Tibial nerve (tissue), 4 donors: Measurements from ENCODE around the gene TLR9. TPM values are rescaled to one million over a fixed set of nuclear protein-coding genes. Genes with fewer than 3 reads are reported as not detected.
"Not testable (repeated sequence)": the region's sequence is repeated elsewhere in the genome, so short reads cannot be mapped to it uniquely, and the experiment has no call there.

ENCODE experiments used
- DNase-seq, 2 donors: peaks; one replicate each; pipeline ENCODE4 v3.0.0-alpha.2; 2019; ENCODE audit warnings: low spot score in 2 of 2
- H3K27ac ChIP-seq, 4 donors: fragments of 200-600 bp; sonication (generic) in 3 of 4; one replicate each; pipeline ENCODE4 v1.5.1; 2017 to 2019; ENCODE audit warnings: mild to moderate bottlenecking in 1 of 4
- H3K27me3 ChIP-seq, 2 donors: fragments of 200-600 bp; sonication (generic) in 1 of 2; one replicate each; pipeline versions ENCODE4 v1.5.1 to v1.6.0; 2017 to 2019
- H3K36me3 ChIP-seq, 3 donors: fragments of 200-600 bp; sonication (generic); one replicate each; pipeline ENCODE4 v1.5.1; 2018 to 2019
- H3K4me1 ChIP-seq, 4 donors: fragments of 200-600 bp; sonication (generic) in 3 of 4; one replicate each; pipeline ENCODE4 v1.5.1; 2017 to 2019
- H3K4me3 ChIP-seq, 4 donors: fragments of 200-600 bp; sonication (generic) in 3 of 4; one replicate each; pipeline ENCODE4 v1.5.1; 2017 to 2019; ENCODE audit warnings: mild to moderate bottlenecking in 1 of 4, moderate library complexity in 1 of 4
- H3K9me3 ChIP-seq, 4 donors: fragments of 200-600 bp; sonication (generic) in 3 of 4; one replicate each; pipeline ENCODE4 v1.5.1; 2017 to 2019
- EP300 ChIP-seq, 2 donors: sonication (generic); formaldehyde crosslinking; IDR thresholded peaks; one replicate each; pipeline ENCODE4 v1.6.1; 2017; ENCODE audit warnings: antibody characterized with exemption in 2 of 2, mild to moderate bottlenecking in 1 of 2
- POLR2A ChIP-seq, 2 donors: fragments of 450-650 bp; IDR thresholded peaks; one replicate each; pipeline ENCODE4 v1.6.1; 2017; ENCODE audit warnings: antibody characterized with exemption in 2 of 2, mild to moderate bottlenecking in 2 of 2, moderate library complexity in 2 of 2
- WGBS, 2 donors: methylation state at CpG; one replicate each; pipeline ENCODE4 v1.1.5; 2018; 5-methylcytosine and 5-hydroxymethylcytosine counted together
- total RNA-seq, 4 donors: library from RNA; depleted of rRNA; stranded (reverse); fragments of >200 nt; gene quantifications; one replicate each; pipeline ENCODE4 v1.1.0, GENCODE V29; 2016
- TF ChIP-seq, protein P1 (sequence below), 5 experiments: fragments of 200-600 bp in 3 of 5; fragments of 450-650 bp in 2 of 5; sonication (generic) in 3 of 5; IDR thresholded peaks; one replicate each; pipeline ENCODE4 v1.5.1; 2016 to 2019; ENCODE audit warnings: antibody characterized with exemption in 5 of 5, mild to moderate bottlenecking in 3 of 5, moderate library complexity in 2 of 5

The TLR9 gene
- total RNA-seq, 4 donors from 2014 or later, result 0.30 to 0.39 TPM; not detected in 2

DNA sequence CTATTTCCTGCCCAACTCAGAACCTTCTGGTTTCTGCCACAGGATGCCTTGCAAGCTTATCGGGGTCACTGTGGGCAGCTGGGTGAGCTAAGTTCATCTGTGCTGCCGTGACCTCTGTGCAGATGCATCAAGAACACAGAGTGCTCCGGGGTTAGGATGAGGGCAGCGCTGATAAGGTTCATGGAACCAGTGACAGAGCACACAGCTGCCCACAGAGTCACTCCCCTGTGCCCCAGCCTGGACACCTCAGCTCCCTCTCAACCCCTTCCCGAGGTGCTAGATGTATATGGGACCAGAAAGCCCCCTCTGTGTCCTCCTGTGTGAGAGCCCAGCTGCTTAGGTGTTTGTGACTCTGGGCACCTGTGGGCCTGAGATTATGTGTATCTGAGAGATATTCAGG lies 43.2 kb downstream of the TLR9 start:
- 83 to 89% methylated on average over 4 to 5 of the region's 5 CpGs for WGBS, 2 donors
- H3K27me3 ChIP-seq, result no peaks in the 10 kb centered on the region
- no peak for DNase-seq
- no peak overlapping the region for H3K27ac ChIP-seq
- H3K9me3 ChIP-seq, result no peaks in the 10 kb centered on the region
- H3K4me1 ChIP-seq, result peaks cover 0 to 21% (median 0%) of the 10 kb centered on the region in 4 donors
- TF ChIP-seq, protein P1, sequence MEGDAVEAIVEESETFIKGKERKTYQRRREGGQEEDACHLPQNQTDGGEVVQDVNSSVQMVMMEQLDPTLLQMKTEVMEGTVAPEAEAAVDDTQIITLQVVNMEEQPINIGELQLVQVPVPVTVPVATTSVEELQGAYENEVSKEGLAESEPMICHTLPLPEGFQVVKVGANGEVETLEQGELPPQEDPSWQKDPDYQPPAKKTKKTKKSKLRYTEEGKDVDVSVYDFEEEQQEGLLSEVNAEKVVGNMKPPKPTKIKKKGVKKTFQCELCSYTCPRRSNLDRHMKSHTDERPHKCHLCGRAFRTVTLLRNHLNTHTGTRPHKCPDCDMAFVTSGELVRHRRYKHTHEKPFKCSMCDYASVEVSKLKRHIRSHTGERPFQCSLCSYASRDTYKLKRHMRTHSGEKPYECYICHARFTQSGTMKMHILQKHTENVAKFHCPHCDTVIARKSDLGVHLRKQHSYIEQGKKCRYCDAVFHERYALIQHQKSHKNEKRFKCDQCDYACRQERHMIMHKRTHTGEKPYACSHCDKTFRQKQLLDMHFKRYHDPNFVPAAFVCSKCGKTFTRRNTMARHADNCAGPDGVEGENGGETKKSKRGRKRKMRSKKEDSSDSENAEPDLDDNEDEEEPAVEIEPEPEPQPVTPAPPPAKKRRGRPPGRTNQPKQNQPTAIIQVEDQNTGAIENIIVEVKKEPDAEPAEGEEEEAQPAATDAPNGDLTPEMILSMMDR (IDR thresholded peaks at IDR 0.05), result no peak
- no peak for TF ChIP-seq EP300 (IDR thresholded peaks at IDR 0.05)
- no peak for TF ChIP-seq POLR2A (IDR thresholded peaks at IDR 0.05)
- no peak overlapping the region for H3K4me3 ChIP-seq
- no peaks in the 10 kb centered on the region for H3K36me3 ChIP-seq

DNA sequence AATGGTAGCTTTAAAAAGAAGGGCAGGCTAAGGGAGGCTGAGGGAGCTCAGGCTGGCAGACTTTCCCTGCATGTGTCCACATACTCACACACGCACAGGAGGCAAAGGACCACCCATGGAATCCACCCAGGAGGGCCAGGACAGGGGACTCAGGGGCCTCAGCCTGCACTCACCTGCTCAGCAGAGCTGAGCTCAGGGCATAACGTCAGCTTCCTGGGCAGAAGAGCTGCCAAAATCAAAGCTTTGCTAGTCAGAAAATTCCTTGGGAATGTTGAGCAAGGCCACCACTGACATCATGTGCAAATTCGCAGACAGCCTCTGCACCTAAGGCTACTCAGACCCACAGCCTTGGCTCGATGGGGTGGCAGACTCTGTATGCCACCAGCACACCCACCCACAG lies 43.9 kb downstream of the TLR9 start:
- no peak overlapping the region for H3K4me3 ChIP-seq
- 57 to 80% methylated on average over 1 to 4 of the region's 4 CpGs for WGBS, 2 donors
- TF ChIP-seq, protein P1 (IDR thresholded peaks at IDR 0.05), result no peak
- TF ChIP-seq EP300 (IDR thresholded peaks at IDR 0.05) (no peak), POLR2A (IDR thresholded peaks at IDR 0.05) (no peak)
- no peak for DNase-seq
- H3K4me1 ChIP-seq, result peaks cover 0 to 21% (median 0%) of the 10 kb centered on the region in 4 donors
- H3K27me3 ChIP-seq, result no peaks in the 10 kb centered on the region
- no peaks in the 10 kb centered on the region for H3K9me3 ChIP-seq
- no peaks in the 10 kb centered on the region for H3K36me3 ChIP-seq
- no peak overlapping the region for H3K27ac ChIP-seq

DNA sequence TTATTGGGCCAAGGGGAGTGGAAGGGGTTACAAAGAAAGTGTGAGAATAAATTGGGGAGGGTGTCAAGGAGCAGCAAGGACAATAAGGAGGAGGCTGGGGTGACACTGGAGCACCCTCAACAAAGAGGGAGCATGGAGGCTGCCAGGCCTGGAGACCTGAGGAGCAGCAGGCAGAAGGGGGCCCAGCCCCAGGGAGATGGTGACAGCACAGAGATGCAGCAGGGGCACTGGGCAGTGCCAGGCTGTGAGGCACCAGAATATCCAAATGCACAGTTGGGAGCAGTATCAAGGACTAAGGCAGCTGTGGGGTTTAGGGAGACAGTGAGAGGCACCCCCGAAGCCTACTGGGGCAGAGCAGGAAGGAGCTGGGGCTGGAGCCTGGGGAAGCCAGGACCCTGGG lies 46.9 kb downstream of the TLR9 start:
- H3K9me3 ChIP-seq, result no peaks in the 10 kb centered on the region
- H3K27ac ChIP-seq, result no peak overlapping the region
- WGBS, 2 donors, result 100% methylated on average over 1 of the region's 1 CpG
- H3K4me3 ChIP-seq, result no peak overlapping the region
- no peaks in the 10 kb centered on the region for H3K27me3 ChIP-seq
- H3K4me1 ChIP-seq, result peaks cover 0 to 12% (median 0%) of the 10 kb centered on the region in 4 donors
- H3K36me3 ChIP-seq, result no peaks in the 10 kb centered on the region
- TF ChIP-seq EP300 (IDR thresholded peaks at IDR 0.05) (no peak), POLR2A (IDR thresholded peaks at IDR 0.05) (no peak)
- TF ChIP-seq, protein P1 (IDR thresholded peaks at IDR 0.05), result no peak
- DNase-seq, result no peak

DNA sequence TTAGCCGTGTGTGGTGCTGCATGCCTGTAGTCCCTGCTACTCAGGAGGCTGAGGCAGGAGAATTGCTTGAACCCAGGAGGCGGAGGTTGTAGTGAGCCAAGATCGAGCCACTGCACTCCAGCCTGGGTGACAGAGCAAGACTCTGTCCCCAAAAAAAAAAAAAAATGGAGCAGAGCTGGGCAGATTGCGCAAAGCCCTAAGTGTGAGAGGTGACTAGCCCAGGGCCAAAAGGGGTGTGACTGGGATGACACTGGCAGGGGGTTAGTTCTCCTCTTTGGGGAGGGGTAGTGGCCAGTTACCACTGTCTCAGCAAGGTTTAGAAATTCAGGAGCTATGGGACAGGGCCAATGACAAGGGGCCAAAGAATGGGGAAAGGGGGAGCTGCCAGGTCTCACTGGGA lies 47.3 kb downstream of the TLR9 start:
- H3K9me3 ChIP-seq, H3K27ac ChIP-seq, H3K27me3 ChIP-seq, H3K4me3 ChIP-seq, DNase-seq, H3K36me3 ChIP-seq: not testable (repeated sequence)
- WGBS, 2 donors, result 84 to 90% methylated on average over 4 of the region's 4 CpGs
- peaks cover 0 to 12% (median 0%) of the 10 kb centered on the region in 4 donors for H3K4me1 ChIP-seq

DNA sequence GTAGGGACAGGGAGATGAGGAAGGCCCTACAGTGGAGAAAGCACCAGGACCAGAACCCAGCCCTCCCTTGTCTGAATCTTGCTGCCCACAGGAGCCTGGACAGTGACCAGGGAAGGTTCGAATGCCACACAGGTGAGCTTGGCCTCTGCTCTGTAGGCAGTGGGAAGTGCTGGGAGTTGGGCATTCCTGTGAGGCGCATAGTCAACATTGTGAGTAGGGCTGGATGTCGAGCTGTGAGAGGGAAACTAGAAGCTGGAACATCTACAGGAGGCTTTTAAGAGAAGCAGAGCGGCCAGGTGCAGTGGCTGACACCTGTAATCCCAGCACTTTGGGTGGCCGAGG lies 47.8 kb downstream of the TLR9 start:
- Histone ChIP-seq H3K36me3 (no peaks in the 10 kb centered on the region), H3K9me3 (no peaks in the 10 kb centered on the region), H3K27ac (no peak overlapping the region), H3K4me1 (peaks cover 0 to 12% (median 0%) of the 10 kb centered on the region in 4 donors), H3K27me3 (no peaks in the 10 kb centered on the region), H3K4me3 (no peak overlapping the region)
- TF ChIP-seq POLR2A (IDR thresholded peaks at IDR 0.05) (no peak), EP300 (IDR thresholded peaks at IDR 0.05) (no peak)
- TF ChIP-seq, protein P1 (IDR thresholded peaks at IDR 0.05), result no peak
- WGBS, 2 donors, result 83 to 89% methylated on average over 5 of the region's 5 CpGs
- no peak for DNase-seq
